Measurements from ENCODE around the gene C1orf35.

C1orf35 gene

DNA sequence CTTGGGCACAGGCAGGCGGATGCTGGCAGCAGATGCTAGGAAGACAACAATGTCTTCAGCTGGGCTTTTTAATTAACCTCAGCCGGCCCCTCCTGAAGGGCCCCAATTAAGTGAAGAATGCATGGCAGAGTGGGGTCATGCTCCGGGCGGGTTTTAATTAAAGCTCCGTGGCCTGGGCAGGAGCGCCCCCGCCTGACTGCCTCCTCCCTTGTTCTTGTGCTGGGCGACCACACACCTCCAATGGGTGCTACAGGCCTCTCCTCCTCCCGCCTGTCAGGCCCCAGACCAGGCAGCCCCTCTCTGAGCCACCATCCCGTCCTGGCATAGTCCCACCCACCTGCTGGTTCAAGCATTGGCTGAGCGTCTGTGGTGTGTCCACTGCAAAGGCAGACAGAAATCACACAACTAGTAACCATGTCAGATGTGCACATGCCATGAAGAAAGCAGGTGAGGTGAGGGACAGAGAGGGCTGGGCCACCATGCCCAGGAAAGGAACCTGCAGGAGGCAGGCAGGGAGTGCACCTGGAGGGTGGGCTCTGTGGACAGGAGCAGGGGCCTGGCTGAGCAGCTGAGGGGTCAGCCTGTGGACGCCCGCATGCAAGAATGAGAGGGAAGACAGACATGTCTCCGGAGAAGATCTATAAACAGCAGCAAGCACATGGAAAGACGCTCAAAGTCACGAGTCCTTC, 29.1 kb downstream of the C1orf35 start:
- DNase-seq (ENCODE audit: low read depth) = no peak
- TF ChIP-seq, protein P1, sequence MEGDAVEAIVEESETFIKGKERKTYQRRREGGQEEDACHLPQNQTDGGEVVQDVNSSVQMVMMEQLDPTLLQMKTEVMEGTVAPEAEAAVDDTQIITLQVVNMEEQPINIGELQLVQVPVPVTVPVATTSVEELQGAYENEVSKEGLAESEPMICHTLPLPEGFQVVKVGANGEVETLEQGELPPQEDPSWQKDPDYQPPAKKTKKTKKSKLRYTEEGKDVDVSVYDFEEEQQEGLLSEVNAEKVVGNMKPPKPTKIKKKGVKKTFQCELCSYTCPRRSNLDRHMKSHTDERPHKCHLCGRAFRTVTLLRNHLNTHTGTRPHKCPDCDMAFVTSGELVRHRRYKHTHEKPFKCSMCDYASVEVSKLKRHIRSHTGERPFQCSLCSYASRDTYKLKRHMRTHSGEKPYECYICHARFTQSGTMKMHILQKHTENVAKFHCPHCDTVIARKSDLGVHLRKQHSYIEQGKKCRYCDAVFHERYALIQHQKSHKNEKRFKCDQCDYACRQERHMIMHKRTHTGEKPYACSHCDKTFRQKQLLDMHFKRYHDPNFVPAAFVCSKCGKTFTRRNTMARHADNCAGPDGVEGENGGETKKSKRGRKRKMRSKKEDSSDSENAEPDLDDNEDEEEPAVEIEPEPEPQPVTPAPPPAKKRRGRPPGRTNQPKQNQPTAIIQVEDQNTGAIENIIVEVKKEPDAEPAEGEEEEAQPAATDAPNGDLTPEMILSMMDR (IDR thresholded peaks at IDR 0.05; ENCODE audit: control insufficient read depth, insufficient read depth, low read depth, low read length, missing control alignments) = peak; percentile 35

DNA sequence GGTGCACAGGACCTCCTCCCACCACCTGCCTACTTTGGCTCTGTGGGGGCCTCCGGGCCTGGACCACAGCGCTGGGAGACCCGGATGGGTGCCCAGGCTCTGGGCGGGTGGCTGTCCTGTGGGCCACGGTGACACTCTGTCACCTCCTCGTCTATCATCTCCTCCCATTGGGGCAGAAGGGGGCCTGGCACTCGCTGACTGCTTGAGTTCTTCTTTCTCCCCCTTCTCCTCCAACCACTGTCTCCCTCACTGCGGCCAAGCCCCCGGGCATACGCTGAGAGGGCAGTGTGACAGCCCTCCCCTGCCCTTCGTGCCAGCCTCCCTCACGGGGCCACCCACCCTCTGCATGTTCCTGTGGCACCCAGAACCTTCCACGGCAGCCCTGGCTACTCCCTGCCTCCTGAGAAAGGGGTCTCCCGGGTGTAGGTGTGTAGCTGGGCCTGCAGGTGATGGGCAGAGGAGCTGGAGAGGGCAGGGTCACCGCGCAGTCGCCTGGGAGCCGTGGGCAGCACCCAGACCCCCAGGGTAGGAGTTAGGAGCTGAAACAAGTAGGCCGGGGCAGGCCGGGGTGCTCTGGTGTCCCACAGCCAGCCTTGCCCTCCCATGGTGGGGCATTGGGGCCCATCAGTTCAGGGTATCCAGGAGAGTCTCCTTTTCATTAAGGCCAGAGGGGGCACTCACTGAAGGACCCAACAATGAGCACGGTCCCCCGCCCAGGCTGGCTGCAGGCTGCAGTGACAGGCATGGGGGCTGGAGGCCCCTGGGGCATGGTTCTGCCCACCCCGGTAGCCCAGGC, 29.9 kb downstream of the C1orf35 start:
- TF ChIP-seq, protein P1 (IDR thresholded peaks at IDR 0.05; ENCODE audit: control insufficient read depth, insufficient read depth, low read depth, low read length, missing control alignments) = no peak

More for the DNA sequence above, 29.1 kb downstream of the C1orf35 start:
- no peak overlapping the region for H3K4me3 ChIP-seq (ENCODE audit: control insufficient read depth, low read depth, low read length)

DNA sequence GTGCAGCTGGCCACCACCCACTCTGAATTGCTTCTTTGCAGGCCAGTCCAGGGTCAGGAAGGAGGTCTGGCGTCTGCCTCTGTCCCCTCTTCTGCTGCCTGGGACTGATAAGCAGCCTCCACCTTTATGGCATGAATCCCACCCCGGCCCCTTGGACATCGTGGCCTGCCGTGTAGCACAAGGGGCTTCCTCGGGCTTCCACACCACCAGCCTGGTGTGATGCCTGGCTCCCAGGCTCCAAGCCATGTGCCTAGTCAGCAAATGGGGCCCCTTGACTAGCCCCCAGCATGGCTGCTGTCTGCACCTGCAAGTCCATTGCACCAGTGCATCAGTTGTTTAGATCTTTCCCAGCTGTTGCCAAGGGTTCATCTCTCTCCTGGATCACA, 30.5 kb downstream of the C1orf35 start:
- TF ChIP-seq, protein P1 (IDR thresholded peaks at IDR 0.05; ENCODE audit: control insufficient read depth, insufficient read depth, low read depth, low read length, missing control alignments) = no peak
- DNase-seq (ENCODE audit: low read depth) = no peak

More for the DNA sequence above, 29.9 kb downstream of the C1orf35 start:
- no peak for DNase-seq (ENCODE audit: low read depth)
- H3K4me3 ChIP-seq (ENCODE audit: control insufficient read depth, low read depth, low read length) = no peak overlapping the region

DNA sequence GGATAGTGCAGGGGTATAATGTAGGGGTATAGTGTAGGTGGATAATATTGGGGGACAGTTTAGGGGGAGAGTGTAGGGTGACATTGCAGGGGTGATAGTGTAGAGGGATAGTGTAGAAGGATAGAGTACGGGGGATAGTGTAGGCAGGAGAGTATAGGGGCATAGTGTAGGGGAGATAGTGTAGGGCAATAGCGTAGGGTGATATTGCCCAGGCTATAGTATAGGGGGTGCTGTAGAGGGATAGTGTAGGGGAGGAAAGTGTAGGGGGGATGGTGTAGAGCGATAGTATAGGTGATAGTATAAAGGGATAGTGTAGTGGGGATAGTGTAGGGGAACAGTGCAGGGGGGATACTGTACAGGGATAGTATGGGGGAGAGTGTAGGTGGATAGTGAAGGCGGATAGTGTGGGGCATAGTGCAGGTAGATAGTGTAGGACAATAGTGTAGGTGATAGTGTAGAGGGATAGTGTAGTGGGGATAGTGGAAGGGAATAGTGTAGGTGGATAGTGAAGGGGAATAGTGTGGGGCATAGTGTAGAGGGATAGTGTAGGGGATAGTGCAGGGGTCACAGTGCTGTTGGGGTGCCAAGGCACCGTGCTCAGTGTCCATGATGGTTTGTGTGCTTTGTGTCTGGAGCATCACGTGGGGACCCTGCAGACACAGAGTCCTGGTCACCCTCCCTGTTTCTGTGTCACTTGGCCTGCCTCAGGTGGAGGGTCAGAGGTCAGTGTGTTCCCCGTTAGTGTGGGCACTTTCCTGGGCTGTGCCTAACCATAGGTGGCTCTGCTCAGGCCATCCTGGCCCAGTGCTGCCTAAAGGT, 31.1 kb downstream of the C1orf35 start:
- DNase-seq (ENCODE audit: low read depth) = no peak
- TF ChIP-seq, protein P1 (IDR thresholded peaks at IDR 0.05; ENCODE audit: control insufficient read depth, insufficient read depth, low read depth, low read length, missing control alignments) = no peak
- no peak overlapping the region for H3K4me3 ChIP-seq (ENCODE audit: control insufficient read depth, low read depth, low read length)

More for the DNA sequence above, 30.5 kb downstream of the C1orf35 start:
- H3K4me3 ChIP-seq (ENCODE audit: control insufficient read depth, low read depth, low read length) = no peak overlapping the region

GRCh38 chr1:228070851-228071250, 32.3 kb downstream of the C1orf35 start:
- DNase-seq (ENCODE audit: low read depth) = no peak
- no peak overlapping the region for H3K4me3 ChIP-seq (ENCODE audit: control insufficient read depth, low read depth, low read length)
- TF ChIP-seq, protein P1 (IDR thresholded peaks at IDR 0.05; ENCODE audit: control insufficient read depth, insufficient read depth, low read depth, low read length, missing control alignments) = no peak

- DNase-seq (ENCODE audit: low read depth) = no peak
- H3K4me3 ChIP-seq (ENCODE audit: control insufficient read depth, low read depth, low read length) = no peak overlapping the region
- TF ChIP-seq, protein P1 (IDR thresholded peaks at IDR 0.05; ENCODE audit: control insufficient read depth, insufficient read depth, low read depth, low read length, missing control alignments) = no peak
Measured at GRCh38 chr1:228070173-228070572, 33.0 kb downstream of the C1orf35 start.
